ENCODE data around the gene ITPR2. TPM values are rescaled to one million over a fixed set of nuclear protein-coding genes. Genes with fewer than 3 reads are reported as not detected.

Gene ITPR2
- total and polyA plus RNA-seq, 4 donors, result 4.1 to 47.0 (median 26.5) TPM

DNA sequence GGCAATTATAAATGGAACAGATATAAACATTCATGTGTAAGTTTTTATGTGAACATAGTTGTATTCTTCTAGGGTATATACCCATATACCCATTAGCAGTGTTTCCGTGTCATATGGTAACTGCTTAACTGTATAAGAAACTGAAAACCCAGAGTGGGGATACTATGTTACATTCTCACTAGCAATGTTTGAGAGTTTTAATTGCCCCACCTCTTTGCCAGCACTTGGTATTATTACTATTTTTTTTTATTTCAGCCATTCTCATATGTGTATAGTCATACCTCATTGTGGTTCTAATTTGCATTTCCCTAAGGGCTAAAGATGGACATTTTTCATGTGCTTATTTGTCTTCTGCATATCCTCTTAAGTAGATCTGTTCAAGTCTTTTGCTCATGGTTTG is 28.7 kb upstream of the ITPR2 start:
- WGBS, 2 donors, result 97 to 98% methylated on average over 1 of the region's 1 CpG

DNA sequence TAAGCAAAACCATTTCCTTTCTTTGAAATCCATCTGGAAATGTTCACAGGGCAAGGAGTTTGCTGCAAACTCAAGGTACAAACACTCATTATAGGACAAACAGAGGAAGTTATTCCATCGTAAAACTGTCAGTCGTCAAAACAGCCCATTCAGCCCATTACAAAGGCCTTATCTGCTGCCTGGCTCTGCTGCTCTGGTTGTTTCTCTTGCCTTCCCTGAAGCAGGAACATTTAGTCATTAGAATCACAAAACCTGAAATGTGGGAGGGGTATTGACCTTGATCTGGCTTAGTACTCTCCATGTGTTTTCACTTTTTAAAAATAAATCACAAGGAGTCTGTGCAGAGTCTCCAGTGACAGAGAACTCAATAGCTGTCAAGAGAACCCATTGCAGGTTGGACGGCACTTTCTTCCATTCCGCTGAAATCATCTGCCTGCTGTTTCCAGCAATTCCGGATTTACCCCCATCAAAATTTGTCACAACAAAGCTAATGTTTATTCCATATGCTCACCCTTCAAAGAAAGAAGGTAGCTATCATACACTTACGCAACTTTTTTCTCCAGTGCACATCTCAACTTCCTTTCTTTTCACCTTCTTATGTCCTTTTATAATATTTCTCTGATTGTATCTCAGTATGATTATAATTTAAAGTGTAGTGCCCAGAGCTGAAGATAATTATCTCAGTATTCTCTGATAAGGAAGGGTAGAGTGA is 24.6 kb upstream of the ITPR2 start:
- H3K4me3 ChIP-seq, result no peak overlapping the region
- no peak for DNase-seq
- ATAC-seq (ENCODE audit: insufficient read depth, low FRiP score), result no peak
- no peak overlapping the region for H3K9ac ChIP-seq (ENCODE audit: insufficient read depth in 1 of 2, low read length in 2 of 2)
- peaks cover 0 to 3% (median 0%) of the 10 kb centered on the region in 5 donors for H3K4me1 ChIP-seq (ENCODE audit: control insufficient read depth in 5 of 5, insufficient read depth in 5 of 5, low read length in 5 of 5)
- H3K9me3 ChIP-seq (ENCODE audit: control insufficient read depth in 4 of 4, insufficient read depth in 3 of 4, low read length in 3 of 4), result no peaks in the 10 kb centered on the region
- TF ChIP-seq, protein P1, sequence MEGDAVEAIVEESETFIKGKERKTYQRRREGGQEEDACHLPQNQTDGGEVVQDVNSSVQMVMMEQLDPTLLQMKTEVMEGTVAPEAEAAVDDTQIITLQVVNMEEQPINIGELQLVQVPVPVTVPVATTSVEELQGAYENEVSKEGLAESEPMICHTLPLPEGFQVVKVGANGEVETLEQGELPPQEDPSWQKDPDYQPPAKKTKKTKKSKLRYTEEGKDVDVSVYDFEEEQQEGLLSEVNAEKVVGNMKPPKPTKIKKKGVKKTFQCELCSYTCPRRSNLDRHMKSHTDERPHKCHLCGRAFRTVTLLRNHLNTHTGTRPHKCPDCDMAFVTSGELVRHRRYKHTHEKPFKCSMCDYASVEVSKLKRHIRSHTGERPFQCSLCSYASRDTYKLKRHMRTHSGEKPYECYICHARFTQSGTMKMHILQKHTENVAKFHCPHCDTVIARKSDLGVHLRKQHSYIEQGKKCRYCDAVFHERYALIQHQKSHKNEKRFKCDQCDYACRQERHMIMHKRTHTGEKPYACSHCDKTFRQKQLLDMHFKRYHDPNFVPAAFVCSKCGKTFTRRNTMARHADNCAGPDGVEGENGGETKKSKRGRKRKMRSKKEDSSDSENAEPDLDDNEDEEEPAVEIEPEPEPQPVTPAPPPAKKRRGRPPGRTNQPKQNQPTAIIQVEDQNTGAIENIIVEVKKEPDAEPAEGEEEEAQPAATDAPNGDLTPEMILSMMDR (IDR thresholded peaks at IDR 0.05; ENCODE audit: control extremely low read depth, extremely low read depth), result no peak
- no peaks in the 10 kb centered on the region for H3K27me3 ChIP-seq (ENCODE audit: control insufficient read depth in 3 of 3, insufficient read depth in 3 of 3, low read length in 2 of 3)
- H3K27ac ChIP-seq (ENCODE audit: low read depth in 1 of 2, low read length in 1 of 2), result no peak overlapping the region
- no peaks in the 10 kb centered on the region for H3K36me3 ChIP-seq (ENCODE audit: control insufficient read depth in 4 of 4, insufficient read depth in 4 of 4, low read length in 4 of 4)
- 61% methylated on average over 6 of the region's 6 CpGs for WGBS, 2 donors

More for the DNA sequence above, 28.7 kb upstream of the ITPR2 start:
- ATAC-seq (ENCODE audit: insufficient read depth, low FRiP score) (no peak), DNase-seq (no peak)
- TF ChIP-seq, protein P1 (IDR thresholded peaks at IDR 0.05; ENCODE audit: control extremely low read depth, extremely low read depth), result no peak
- Histone ChIP-seq H3K9me3 (ENCODE audit: control insufficient read depth in 4 of 4, insufficient read depth in 3 of 4, low read length in 3 of 4) (no peaks in the 10 kb centered on the region), H3K4me1 (ENCODE audit: control insufficient read depth in 5 of 5, insufficient read depth in 5 of 5, low read length in 5 of 5) (no peaks in the 10 kb centered on the region), H3K27ac (ENCODE audit: low read depth in 1 of 2, low read length in 1 of 2) (no peak overlapping the region), H3K27me3 (ENCODE audit: control insufficient read depth in 3 of 3, insufficient read depth in 3 of 3, low read length in 2 of 3) (no peaks in the 10 kb centered on the region), H3K4me3 (no peak overlapping the region), H3K9ac (ENCODE audit: insufficient read depth in 1 of 2, low read length in 2 of 2) (no peak overlapping the region), H3K36me3 (ENCODE audit: control insufficient read depth in 4 of 4, insufficient read depth in 4 of 4, low read length in 4 of 4) (no peaks in the 10 kb centered on the region)

DNA sequence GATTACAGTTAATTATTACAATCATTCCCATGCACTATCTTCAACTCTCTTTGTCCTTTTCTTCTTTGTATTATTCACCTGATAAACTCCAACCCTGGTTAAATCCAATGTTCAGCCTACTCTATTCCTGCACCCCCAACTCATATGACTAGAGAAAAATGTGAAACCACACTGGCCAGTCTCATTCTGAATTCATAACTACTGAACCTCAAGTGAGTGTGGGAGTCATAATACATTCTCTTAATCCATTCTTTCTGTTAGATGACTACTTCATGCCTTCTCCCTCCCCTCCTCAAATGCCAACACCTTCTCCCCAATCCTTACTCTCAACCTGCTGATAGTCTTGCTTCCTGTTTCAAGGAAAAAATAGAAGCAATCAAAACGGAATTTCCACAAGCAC is 22.3 kb upstream of the ITPR2 start:
- Histone ChIP-seq H3K4me3 (no peak overlapping the region), H3K9me3 (ENCODE audit: control insufficient read depth in 4 of 4, insufficient read depth in 3 of 4, low read length in 3 of 4) (no peaks in the 10 kb centered on the region), H3K27me3 (ENCODE audit: control insufficient read depth in 3 of 3, insufficient read depth in 3 of 3, low read length in 2 of 3) (no peaks in the 10 kb centered on the region), H3K4me1 (ENCODE audit: control insufficient read depth in 5 of 5, insufficient read depth in 5 of 5, low read length in 5 of 5) (peaks cover 0 to 4% (median 3%) of the 10 kb centered on the region in 5 donors), H3K9ac (ENCODE audit: insufficient read depth in 1 of 2, low read length in 2 of 2) (no peak overlapping the region), H3K27ac (ENCODE audit: low read depth in 1 of 2, low read length in 1 of 2) (no peak overlapping the region), H3K36me3 (ENCODE audit: control insufficient read depth in 4 of 4, insufficient read depth in 4 of 4, low read length in 4 of 4) (no peaks in the 10 kb centered on the region)
- 30 to 41% methylated on average over 1 of the region's 1 CpG for WGBS, 2 donors
- DNase-seq (no peak), ATAC-seq (ENCODE audit: insufficient read depth, low FRiP score) (no peak)
- TF ChIP-seq, protein P1 (IDR thresholded peaks at IDR 0.05; ENCODE audit: control extremely low read depth, extremely low read depth), result no peak

DNA sequence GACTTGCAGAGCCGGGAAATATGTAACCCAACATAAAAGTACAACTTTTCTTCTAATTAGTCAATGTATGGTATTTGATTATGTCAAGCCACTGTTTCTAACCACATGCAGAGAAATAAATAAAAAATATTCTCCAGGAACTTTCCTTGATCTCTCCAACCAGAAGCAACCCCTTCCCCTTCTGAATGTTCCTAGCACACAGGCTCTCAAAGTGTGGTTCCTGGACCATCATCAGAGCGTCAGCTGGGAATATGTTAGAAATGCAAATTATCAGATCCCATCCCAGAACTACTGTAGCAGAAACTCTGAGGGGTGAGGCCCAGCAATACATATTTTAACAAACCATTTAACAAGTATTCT is 21.0 kb upstream of the ITPR2 start:
- no peaks in the 10 kb centered on the region for H3K36me3 ChIP-seq (ENCODE audit: control insufficient read depth in 4 of 4, insufficient read depth in 4 of 4, low read length in 4 of 4)
- no peak for ATAC-seq (ENCODE audit: insufficient read depth, low FRiP score)
- H3K27ac ChIP-seq (ENCODE audit: low read depth in 1 of 2, low read length in 1 of 2), result no peak overlapping the region
- WGBS, 2 donors, result 17 to 20% methylated on average over 2 of the region's 2 CpGs
- no peaks in the 10 kb centered on the region for H3K27me3 ChIP-seq (ENCODE audit: control insufficient read depth in 3 of 3, insufficient read depth in 3 of 3, low read length in 2 of 3)
- H3K4me3 ChIP-seq, result no peak overlapping the region
- peaks cover 0 to 4% (median 3%) of the 10 kb centered on the region in 5 donors for H3K4me1 ChIP-seq (ENCODE audit: control insufficient read depth in 5 of 5, insufficient read depth in 5 of 5, low read length in 5 of 5)
- no peaks in the 10 kb centered on the region for H3K9me3 ChIP-seq (ENCODE audit: control insufficient read depth in 4 of 4, insufficient read depth in 3 of 4, low read length in 3 of 4)
- TF ChIP-seq, protein P1 (IDR thresholded peaks at IDR 0.05; ENCODE audit: control extremely low read depth, extremely low read depth), result no peak
- DNase-seq, result no peak
- no peak overlapping the region for H3K9ac ChIP-seq (ENCODE audit: insufficient read depth in 1 of 2, low read length in 2 of 2)
